Fibroblast of skin of back (primary cell): ENCODE measurements around the gene ANLN.
"Not testable (repeated sequence)": the region's sequence is repeated elsewhere in the genome, so short reads cannot be mapped to it uniquely, and the experiment has no call there.

Experiments
- DNase-seq: peaks from one replicate; pipeline ENCODE4 v3.0.0-alpha.2; 2013

The ANLN gene

DNA sequence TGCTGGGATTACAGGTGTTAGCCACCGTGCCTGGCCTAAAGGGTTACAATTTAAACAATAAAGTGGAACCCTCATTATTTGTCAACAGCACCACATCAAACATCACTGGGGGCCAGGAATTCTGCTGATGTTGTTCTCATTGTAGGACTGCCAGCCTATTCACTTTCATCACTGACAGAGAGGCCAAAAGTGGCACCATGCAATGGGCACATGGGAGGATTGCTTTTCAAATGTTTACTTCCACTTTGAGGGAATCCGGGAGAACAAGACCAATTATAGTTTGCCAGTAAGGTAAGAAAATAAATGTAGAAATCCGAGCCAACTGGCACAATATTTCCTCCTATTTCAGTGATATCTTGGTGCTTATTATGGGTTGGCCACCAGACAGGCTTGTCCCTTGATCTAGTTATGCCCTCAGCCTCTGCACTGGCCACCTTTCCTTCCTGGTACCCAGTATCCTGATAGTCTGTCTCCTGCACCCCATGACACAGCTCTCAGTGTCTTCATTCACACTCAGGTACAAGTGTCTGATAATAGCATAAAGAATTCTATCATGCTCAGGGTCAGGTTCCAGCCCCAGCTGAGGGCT, 82.6 kb downstream of the ANLN start:
- no peak for DNase-seq

GRCh38 chr7:36473454-36474282, 84.0 kb downstream of the ANLN start:
- DNase-seq = peak; percentile 24

- DNase-seq = peak; percentile 58
Observed at GRCh38 chr7:36474283-36475010, 84.8 kb downstream of the ANLN start.

DNA sequence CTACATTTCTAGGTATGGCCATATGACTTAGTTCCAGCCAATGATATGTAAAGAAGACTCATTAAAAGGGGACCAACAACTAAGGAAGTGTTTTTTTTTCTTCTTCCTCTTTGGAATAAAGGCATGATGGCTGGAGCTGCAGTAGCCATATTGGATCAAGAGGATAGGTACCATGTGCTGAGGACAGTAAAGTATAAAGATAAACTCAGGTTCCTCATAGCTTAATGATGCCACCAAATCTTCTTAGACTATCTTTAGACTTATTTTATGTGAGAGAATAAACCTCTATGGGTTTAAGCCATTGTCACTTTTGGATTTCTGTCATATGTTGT, 85.3 kb downstream of the ANLN start:
- DNase-seq = no peak

DNA sequence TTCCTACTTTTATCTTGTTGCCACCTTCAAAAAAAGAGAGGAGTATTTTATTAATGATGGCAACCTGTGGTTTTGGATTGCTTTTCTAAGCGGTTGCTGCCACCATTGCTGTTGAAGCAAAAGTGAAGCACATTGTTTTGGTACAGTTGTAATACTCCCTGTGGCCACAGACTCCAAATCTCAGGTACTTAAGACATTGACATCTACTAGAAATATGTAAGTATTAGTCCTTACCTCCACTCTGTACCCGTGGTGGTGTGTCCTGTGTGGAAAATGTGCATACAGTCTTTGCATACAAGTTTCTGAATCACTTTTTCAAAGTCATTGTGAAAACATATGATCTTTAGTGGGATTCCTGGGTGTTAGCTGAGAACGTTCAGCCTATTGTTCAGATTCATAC, 85.7 kb downstream of the ANLN start:
- no peak for DNase-seq

- DNase-seq = no peak
Observed at GRCh38 chr7:36478745-36479144, 89.1 kb downstream of the ANLN start.

DNA sequence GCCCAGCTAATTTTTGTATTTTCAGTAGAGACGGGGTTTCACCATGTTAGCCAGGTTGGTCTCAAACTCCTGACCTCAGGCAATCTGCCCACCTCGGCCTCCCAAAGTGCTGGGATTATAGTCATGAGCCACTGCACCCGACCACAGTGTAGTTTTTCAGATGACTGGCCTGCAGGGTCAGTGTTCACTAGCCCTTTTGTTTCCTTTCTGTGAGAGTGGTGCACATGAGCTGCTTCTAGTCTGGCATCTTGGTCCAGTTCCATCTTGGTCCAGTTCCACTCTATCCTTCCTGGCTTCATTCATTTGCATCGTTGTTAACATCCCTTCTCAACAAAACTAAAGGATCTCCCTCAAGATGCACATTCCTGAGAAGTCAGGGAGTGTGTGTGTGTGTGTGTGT, 94.2 kb downstream of the ANLN start:
- not testable (repeated sequence) for DNase-seq

- DNase-seq = no peak
Observed at GRCh38 chr7:36484265-36484664, 94.6 kb downstream of the ANLN start.

GRCh38 chr7:36486336-36486735, 96.7 kb downstream of the ANLN start:
- DNase-seq = no peak

- DNase-seq = peak; percentile 50
Observed at GRCh38 chr7:36487756-36488336, 98.2 kb downstream of the ANLN start.

DNA sequence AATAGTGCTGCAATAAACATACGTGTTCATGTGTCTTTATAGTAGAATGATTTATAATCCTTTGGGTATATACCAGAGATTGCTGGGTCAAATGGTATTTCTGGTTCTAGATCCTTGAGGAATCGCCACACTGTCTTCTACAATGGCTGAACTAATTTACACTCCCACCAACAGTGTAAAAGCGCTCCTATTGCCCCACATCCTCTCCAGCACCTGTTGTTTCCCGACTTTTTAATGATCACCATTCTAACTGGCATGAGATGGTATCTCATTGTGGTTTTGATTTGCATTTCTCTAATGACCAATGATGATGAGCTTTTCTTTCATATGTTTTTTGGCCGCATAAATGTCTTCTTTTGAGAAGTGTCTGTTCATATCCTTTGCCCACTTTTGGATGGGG, 99.0 kb downstream of the ANLN start:
- DNase-seq = not testable (repeated sequence)

- DNase-seq = no peak
Observed at GRCh38 chr7:36490419-36490830, 100.8 kb downstream of the ANLN start.

DNA sequence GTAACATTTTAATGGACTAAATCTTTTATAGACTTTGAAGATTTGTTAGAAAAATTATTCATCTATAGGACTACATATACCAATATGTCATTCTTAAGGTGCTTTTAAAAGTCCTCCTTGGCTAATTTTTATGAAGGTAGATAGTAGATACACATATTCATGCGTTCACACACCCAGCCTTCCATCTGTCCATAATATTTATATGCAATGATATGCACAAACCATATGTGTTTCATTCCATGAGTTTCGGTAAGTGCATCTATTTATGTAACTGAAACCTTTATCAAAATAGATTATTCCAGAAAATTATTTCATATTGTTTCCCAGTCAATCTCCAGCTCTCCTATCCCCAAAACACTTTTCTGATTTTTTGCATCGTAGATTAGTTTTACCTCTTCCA, 101.7 kb downstream of the ANLN start:
- DNase-seq = no peak

DNA sequence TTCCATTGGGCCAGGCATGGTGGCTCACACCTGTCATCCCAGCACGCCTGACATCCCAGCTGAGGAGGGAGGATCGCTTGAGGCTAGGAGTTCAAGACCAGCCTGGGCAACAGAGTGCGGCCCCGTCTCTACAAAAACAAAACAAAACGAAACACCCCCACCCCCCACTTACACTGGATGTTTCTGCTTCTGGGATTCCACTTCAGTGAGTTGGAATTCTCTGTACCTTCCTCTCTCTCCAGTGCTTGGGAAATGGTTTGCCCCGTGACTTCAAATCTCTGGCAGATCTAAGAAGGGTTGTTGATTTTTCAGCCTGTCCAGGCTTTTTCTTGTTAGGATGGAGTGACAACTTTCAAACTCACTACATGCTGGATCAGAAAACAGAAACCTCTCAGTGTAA, 106.9 kb downstream of the ANLN start:
- no peak for DNase-seq

- DNase-seq = not testable (repeated sequence)
Observed at GRCh38 chr7:36497176-36497575, 107.5 kb downstream of the ANLN start.

- no peak for DNase-seq
Observed at GRCh38 chr7:36497775-36498174, 108.1 kb downstream of the ANLN start.
